Gastrocnemius medialis (tissue), 4 donors: ENCODE measurements around the gene C2CD4C. TPM values are rescaled to one million over a fixed set of nuclear protein-coding genes. Genes with fewer than 3 reads are reported as not detected.

Experiments used
- ATAC-seq, 2 donors: fragments of 150-250 bp; one replicate each; pipeline ENCODE4 v1.9.1; 2016
- DNase-seq, 2 donors: peaks; one replicate each; pipeline ENCODE4 v3.0.0-alpha.2; 2019
- H3K27ac ChIP-seq, 4 donors: fragments of 200-600 bp; sonication (generic); 1 replicate in 1 of 4; 2 replicates in 3 of 4; pipeline ENCODE4 v1.5.1; 2016 to 2018; ENCODE audit warnings: mild to moderate bottlenecking in 2 of 4, moderate library complexity in 1 of 4
- H3K27me3 ChIP-seq, 3 donors: fragments of 200-600 bp; sonication (generic) in 2 of 3; 1 replicate in 1 of 3; 2 replicates in 2 of 3; pipeline versions ENCODE4 v1.5.1 to v1.6.0; 2016 to 2019; ENCODE audit warnings: mild to moderate bottlenecking in 1 of 3, moderate library complexity in 1 of 3
- H3K36me3 ChIP-seq, 2 donors: fragments of 200-600 bp; sonication (generic) in 1 of 2; one replicate each; pipeline ENCODE4 v1.5.1; 2017 to 2018
- H3K4me1 ChIP-seq, 2 donors: fragments of 200-600 bp; sonication (generic) in 1 of 2; one replicate each; pipeline ENCODE4 v1.5.1; 2016 to 2017; ENCODE audit warnings: mild to moderate bottlenecking in 2 of 2
- H3K4me3 ChIP-seq, 4 donors: fragments of 200-600 bp; sonication (generic) in 3 of 4; 1 replicate in 1 of 4; 2 replicates in 3 of 4; pipeline ENCODE4 v1.5.1; 2016 to 2019; ENCODE audit warnings: mild to moderate bottlenecking in 2 of 4
- H3K9me3 ChIP-seq, 3 donors: fragments of 200-600 bp; sonication (generic) in 2 of 3; 1 replicate in 1 of 3; 2 replicates in 2 of 3; pipeline ENCODE4 v1.5.1; 2016 to 2019
- POLR2A ChIP-seq, 2 donors: fragments of 450-650 bp; IDR thresholded peaks; one replicate each; pipeline ENCODE4 v1.6.1; 2017; ENCODE audit warnings: antibody characterized with exemption in 2 of 2, mild to moderate bottlenecking in 2 of 2, moderate library complexity in 2 of 2
- in situ Hi-C, 4 donors: fragments of 200-750 bp; cut with MboI; loops; one replicate each; pipeline versions ENCODE4 v1.15.0 to v1.8.0; 2017; ENCODE audit warnings: low sequenced_read_pairs in 4 of 4
- intact Hi-C: fragments of 100-400 bp; cut with DNase I; formaldehyde crosslinking; loops from one replicate; pipeline ENCODE4 v1.15.1; 2023; ENCODE audit warnings: low total_unique reads
- total RNA-seq, 4 donors: library from RNA; depleted of rRNA; stranded (reverse); fragments of >200 nt; gene quantifications; one replicate each; pipeline versions ENCODE4 v1.1.0 to v1.2.3, GENCODE V29; 2016
- TF ChIP-seq, protein P1 (sequence below), 5 experiments: fragments of 450-650 bp in 3 of 5; fragments of 200-600 bp in 2 of 5; sonication (generic) in 2 of 5; IDR thresholded peaks in 4 of 5; conservative IDR thresholded peaks in 1 of 5; 1 replicate in 4 of 5; 2 replicates in 1 of 5; pipeline ENCODE4 v1.5.1; 2016 to 2019; ENCODE audit warnings: antibody characterized with exemption in 5 of 5, mild to moderate bottlenecking in 3 of 5, moderate library complexity in 3 of 5

Gene C2CD4C
- total RNA-seq, 4 donors from 2014 or later: 0.15 to 0.78 (median 0.38) TPM

DNA sequence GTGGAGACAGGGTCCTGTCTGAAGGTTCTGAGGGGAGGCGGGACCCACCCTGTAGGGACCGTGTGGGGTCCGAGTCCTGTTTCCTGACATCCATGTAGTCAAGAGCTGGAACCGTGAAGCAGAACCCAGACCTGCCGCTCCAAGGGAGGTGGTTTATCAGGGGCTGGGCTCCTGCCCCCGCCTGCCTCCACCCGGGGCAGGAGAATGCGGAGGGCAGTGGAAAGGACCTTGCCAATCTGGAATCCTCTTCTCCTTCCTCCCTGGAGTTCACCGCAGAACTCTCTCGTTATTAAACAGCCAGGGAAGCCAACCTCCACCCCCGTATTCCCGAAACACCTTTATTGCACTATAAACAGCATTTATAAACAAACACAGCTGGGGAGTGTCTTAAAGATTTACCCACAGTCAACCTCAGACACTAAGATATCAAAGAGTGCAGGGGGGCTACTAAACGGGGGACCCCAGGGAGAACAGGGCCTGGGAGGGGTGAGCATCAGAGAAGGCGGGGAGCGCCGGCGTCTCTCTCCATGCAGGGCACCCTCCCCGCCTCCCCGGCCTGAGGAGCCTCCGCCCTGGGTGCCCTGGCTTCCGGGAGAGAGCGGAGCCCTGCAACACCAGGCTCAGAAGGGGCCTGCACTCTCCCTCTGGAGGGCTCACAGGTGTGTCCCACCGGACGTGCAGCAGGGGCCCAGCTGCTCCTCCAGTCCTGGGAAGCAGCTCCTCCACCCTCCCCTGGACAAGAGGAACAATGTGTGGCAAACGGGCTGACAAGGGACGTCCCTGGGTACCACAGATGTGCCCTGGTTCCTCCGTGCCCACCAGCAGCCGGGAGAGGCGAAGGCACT lies 3.6 kb downstream of the C2CD4C start:
- Histone ChIP-seq H3K27me3 (peaks cover 46 to 76% (median 68%) of the 10 kb centered on the region in 3 donors), H3K36me3 (no peaks in the 10 kb centered on the region), H3K4me1 (peaks cover 5% of the 10 kb centered on the region in 2 donors), H3K9me3 (no peaks in the 10 kb centered on the region), H3K4me3 (no peak overlapping the region), H3K27ac (no peak overlapping the region)
- in situ Hi-C loops: no loop called here
- ATAC-seq (no peak), DNase-seq (no peak)
- no peak for TF ChIP-seq POLR2A (IDR thresholded peaks at IDR 0.05)
- TF ChIP-seq, protein P1, sequence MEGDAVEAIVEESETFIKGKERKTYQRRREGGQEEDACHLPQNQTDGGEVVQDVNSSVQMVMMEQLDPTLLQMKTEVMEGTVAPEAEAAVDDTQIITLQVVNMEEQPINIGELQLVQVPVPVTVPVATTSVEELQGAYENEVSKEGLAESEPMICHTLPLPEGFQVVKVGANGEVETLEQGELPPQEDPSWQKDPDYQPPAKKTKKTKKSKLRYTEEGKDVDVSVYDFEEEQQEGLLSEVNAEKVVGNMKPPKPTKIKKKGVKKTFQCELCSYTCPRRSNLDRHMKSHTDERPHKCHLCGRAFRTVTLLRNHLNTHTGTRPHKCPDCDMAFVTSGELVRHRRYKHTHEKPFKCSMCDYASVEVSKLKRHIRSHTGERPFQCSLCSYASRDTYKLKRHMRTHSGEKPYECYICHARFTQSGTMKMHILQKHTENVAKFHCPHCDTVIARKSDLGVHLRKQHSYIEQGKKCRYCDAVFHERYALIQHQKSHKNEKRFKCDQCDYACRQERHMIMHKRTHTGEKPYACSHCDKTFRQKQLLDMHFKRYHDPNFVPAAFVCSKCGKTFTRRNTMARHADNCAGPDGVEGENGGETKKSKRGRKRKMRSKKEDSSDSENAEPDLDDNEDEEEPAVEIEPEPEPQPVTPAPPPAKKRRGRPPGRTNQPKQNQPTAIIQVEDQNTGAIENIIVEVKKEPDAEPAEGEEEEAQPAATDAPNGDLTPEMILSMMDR (IDR thresholded peaks at IDR 0.05 in 4 of 5, conservative IDR thresholded peaks at IDR 0.05 in 1 of 5): no peak
- intact Hi-C loops: no loop called here

DNA sequence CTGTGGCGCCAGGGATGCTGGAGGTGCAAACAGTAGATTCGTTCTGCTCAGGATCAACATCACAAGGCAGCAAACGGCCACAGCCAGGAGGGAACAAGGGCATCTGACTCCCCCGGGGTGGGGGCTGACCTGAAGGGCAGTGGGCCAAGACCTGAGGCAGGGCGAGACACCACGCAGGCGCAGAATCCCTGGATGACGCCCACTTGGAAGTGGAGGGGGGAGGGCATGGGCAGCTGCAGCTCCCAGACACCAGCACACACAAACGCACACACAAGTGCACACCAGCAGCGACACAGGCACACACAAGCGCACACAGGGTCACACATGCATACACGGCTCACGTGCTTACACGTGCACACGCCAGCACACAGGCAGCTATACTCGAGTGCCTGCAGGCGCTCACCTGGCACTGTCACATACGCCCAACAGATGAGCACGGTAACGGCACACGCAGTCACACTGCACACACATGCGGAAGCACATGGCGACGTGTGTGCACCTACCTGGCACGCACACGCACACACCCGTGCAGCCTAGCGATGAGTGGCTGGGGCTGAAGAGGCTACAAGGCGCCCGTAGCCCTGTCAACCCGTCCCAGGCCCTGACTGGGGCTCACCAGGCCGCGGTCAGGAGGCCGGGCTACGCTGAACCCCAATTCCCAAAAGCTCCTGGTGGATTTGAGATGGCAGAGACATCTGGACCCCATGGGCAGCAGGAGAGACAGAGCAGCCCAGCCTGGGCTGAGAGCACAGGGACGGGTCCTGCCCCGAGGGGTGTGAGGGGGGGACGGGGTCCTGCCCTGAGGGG lies 5.5 kb downstream of the C2CD4C start:
- DNase-seq: no peak
- no peak overlapping the region for H3K27ac ChIP-seq

DNA sequence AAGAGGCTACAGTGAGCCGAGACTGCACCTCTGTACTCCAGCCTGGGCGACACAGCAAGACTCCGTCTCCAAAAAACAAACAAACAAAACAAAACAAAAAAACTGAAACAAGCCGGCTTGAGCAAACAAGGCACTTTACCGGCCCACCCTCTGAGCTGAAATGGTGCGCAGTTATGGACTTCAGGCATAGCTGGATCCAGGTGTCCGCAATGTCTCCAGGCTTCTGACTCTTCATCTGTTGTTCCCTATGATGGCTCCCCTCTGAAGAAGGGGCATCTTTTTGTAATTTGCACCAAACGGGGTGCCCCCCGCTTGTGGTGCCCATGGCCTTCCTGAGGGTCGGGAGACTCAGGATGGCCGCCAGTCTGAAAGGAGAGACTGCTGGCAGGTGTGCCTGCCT lies 6.2 kb downstream of the C2CD4C start:
- no peak overlapping the region for H3K27ac ChIP-seq
- in situ Hi-C loops: no loop called here
- intact Hi-C loops: no loop called here
- no peak overlapping the region for H3K4me3 ChIP-seq
- H3K27me3 ChIP-seq: peaks cover 27 to 55% (median 45%) of the 10 kb centered on the region in 3 donors
- no peaks in the 10 kb centered on the region for H3K36me3 ChIP-seq
- H3K4me1 ChIP-seq: no peaks in the 10 kb centered on the region
- ATAC-seq (no peak), DNase-seq (no peak)
- no peaks in the 10 kb centered on the region for H3K9me3 ChIP-seq
- TF ChIP-seq POLR2A (IDR thresholded peaks at IDR 0.05): no peak
- TF ChIP-seq, protein P1 (IDR thresholded peaks at IDR 0.05 in 4 of 5, conservative IDR thresholded peaks at IDR 0.05 in 1 of 5): no peak

More for the DNA sequence above, 5.5 kb downstream of the C2CD4C start:
- Histone ChIP-seq H3K9me3 (no peaks in the 10 kb centered on the region), H3K36me3 (no peaks in the 10 kb centered on the region), H3K4me3 (no peak overlapping the region), H3K4me1 (peaks cover under 1 to 1% of the 10 kb centered on the region in 2 donors), H3K27me3 (peaks cover 33 to 61% (median 51%) of the 10 kb centered on the region in 3 donors)
- no peak for ATAC-seq
- TF ChIP-seq POLR2A (IDR thresholded peaks at IDR 0.05): no peak
- TF ChIP-seq, protein P1 (IDR thresholded peaks at IDR 0.05 in 4 of 5, conservative IDR thresholded peaks at IDR 0.05 in 1 of 5): no peak
- intact Hi-C loops: no loop called here
- in situ Hi-C loops: no loop called here

DNA sequence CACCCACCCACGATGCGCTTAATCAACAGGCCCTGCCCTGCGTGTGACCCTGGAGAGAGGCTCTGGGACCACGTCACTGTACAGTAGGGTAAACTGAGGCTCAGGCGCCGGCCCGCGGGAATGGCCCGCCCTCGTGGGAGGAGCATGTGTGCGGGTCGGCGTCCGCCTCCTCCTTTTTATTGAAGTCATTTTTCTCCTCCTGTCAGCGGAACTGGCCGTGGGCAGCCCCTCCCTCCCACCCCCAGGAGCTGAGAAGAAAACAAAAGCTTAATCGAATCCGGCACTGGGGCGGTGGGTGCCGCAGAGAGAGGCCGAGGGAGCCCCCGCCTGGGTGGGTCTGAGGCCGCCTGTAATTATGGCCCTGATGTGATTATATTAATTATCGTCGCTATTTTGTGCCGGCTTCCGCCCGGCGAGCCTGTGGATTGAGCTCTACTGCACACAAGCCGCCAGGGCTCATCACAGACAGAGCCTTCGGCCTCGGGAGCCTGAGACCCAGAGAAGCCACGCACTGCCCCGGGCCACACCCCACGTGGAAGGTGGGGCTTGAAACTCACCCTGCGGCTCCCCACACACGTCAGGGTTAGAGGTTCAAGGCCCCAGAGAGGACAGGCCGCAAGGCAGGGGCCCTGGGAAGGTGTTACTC lies 7.0 kb downstream of the C2CD4C start:
- in situ Hi-C loops (no loop called here), intact Hi-C loops (no loop called here)
- Histone ChIP-seq H3K9me3 (no peaks in the 10 kb centered on the region), H3K27me3 (peaks cover 25 to 49% (median 40%) of the 10 kb centered on the region in 3 donors), H3K36me3 (no peaks in the 10 kb centered on the region), H3K27ac (no peak overlapping the region), H3K4me1 (no peaks in the 10 kb centered on the region), H3K4me3 (no peak overlapping the region)
- ATAC-seq: no peak
- TF ChIP-seq, protein P1 (IDR thresholded peaks at IDR 0.05 in 4 of 5, conservative IDR thresholded peaks at IDR 0.05 in 1 of 5): no peak
- TF ChIP-seq POLR2A (IDR thresholded peaks at IDR 0.05): no peak
- DNase-seq: no peak
